ENCODE data around the gene APRT. TPM values are rescaled to one million over a fixed set of nuclear protein-coding genes. Genes with fewer than 3 reads are reported as not detected.

APRT gene
- total RNA-seq, 4 donors from 2014 or later, result 32.5 to 82.2 (median 56.3) TPM

DNA sequence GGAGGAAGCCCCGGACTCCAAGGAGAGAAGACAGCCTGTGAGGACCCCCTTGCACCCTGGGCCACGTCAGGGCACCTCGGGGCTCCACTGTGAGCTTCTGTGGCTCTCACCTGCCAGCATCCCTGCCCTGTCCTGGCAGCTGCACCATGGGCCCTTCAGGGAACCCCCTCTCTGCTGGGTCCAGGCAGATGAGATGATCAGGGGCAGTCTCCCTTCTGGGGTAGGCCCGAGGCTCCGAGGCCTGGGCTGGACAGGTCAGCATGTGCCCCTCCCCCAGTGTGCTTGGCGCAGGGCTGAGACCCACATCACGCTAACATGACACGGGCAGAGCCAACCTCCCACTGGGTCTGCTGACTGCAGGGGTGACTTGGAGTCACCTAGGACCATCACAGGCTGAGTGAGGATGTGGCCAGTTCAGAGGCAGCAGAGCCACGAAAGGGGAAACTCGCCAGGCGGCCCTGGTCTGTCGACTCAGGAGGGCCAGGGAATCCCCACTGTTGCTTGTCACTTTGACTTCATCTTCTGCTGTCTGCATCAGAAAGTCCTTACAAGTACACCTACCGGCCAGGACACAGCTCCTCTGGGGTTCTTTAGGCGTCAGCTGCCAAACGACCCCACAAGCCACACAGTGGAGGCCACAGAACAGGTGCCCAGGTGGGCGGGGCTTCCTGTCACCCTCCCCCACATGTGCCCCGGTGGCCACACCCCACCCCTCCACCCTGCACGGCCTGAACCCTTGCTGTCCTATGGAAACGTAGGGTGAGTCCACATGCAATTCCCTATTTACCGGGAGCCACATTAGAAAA is 42.8 kb upstream of the APRT start:
- TF ChIP-seq CTCF (IDR thresholded peaks at IDR 0.05) (no peak), POLR2A (IDR thresholded peaks at IDR 0.05) (no peak)
- peaks cover 0 to 17% of the 10 kb centered on the region in 2 donors for H3K4me1 ChIP-seq

DNA sequence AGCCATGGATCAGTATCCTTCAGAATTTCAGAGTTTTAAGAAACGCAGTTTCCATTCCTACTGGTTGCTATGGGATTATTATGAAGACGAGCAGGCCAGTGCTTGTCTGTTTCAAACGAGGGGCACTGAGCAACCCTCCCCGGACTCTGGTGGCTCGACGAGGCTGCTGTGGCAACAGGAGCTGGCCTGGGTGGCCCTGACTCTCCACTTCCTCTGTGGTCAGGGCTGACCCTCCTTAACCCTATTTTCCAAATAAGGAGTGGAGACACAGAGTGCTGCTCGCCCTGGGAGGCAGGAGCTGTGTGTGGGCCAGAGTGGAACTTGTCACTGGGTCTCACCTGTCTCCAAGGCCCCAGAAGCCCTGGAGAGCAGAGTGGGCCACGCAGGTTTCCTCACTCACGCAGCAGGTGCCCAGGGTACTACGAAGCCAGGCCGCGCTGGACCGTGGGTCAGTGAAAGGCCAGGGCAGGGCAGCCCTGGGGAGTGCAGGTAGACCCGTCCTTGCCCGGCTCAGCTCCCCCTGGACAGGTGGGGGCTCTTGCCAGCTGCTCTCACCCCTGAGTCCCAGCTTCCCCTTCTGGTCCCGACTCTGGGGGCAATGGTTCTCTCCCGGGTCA is 41.7 kb upstream of the APRT start:
- TF ChIP-seq POLR2A (IDR thresholded peaks at IDR 0.05) (no peak), CTCF (IDR thresholded peaks at IDR 0.05) (no peak)
- no peaks in the 10 kb centered on the region for H3K9me3 ChIP-seq
- no peak for DNase-seq

More for the DNA sequence above, 42.8 kb upstream of the APRT start:
- Histone ChIP-seq H3K27me3 (no peaks in the 10 kb centered on the region), H3K4me3 (no peak overlapping the region), H3K9me3 (no peaks in the 10 kb centered on the region), H3K36me3 (no peaks in the 10 kb centered on the region), H3K27ac (no peak overlapping the region)
- intact Hi-C loops (cut with DNase I; ENCODE audit: low total_unique reads), result no loop called here
- DNase-seq, result no peak

GRCh38 chr16:88851616-88852015 is 39.9 kb upstream of the APRT start:
- intact Hi-C loops (cut with DNase I; ENCODE audit: low total_unique reads), result no loop called here
- H3K9me3 ChIP-seq, result no peaks in the 10 kb centered on the region
- H3K4me1 ChIP-seq, result peaks cover 0 to 8% of the 10 kb centered on the region in 2 donors
- DNase-seq, result no peak
- H3K4me3 ChIP-seq, result no peak overlapping the region
- H3K27me3 ChIP-seq, result no peaks in the 10 kb centered on the region
- no peak overlapping the region for H3K27ac ChIP-seq
- TF ChIP-seq POLR2A (IDR thresholded peaks at IDR 0.05), result no peak
- no peak for TF ChIP-seq CTCF (IDR thresholded peaks at IDR 0.05)
- H3K36me3 ChIP-seq, result no peaks in the 10 kb centered on the region

More for the DNA sequence above, 41.7 kb upstream of the APRT start:
- intact Hi-C loops (cut with DNase I; ENCODE audit: low total_unique reads), result no loop called here
- Histone ChIP-seq H3K4me3 (no peak overlapping the region), H3K4me1 (peaks cover 0 to 14% of the 10 kb centered on the region in 2 donors), H3K27ac (no peak overlapping the region), H3K36me3 (no peaks in the 10 kb centered on the region), H3K27me3 (no peaks in the 10 kb centered on the region)

DNA sequence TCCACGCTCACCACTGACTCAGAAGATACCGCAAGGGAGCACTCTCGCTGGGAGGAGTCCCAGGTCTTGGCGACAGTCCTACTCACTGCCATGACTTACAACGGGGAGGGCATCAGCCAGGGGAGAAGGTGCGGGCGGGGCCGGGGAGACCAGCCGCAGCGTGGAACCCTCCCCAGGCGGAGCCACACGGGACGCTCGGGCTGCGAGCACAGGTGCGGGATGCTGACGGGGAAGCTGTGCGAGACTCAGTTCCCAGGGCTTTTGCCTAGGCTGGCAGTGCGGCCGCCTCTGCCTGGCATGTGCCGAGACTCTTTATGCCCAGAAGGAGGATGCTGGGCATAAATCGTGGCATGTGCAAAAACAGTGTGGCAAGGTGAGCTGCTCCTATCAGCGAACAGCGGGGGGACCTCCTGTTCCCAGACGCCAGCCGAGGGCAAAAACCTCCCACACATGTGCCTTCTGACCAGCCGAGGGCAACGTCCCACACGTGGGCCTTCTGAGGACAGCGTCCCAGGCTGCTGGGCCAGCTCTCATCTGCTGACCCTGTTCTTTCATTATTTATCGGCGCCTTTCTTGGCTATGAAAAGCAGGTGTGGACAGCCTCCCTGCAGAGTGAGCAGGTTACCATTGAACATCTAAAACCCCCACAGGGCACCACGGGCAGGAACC is 38.9 kb upstream of the APRT start:
- TF ChIP-seq POLR2A (IDR thresholded peaks at IDR 0.05) (no peak), CTCF (IDR thresholded peaks at IDR 0.05) (no peak)
- Histone ChIP-seq H3K27me3 (no peaks in the 10 kb centered on the region), H3K36me3 (no peaks in the 10 kb centered on the region), H3K27ac (no peak overlapping the region), H3K9me3 (no peaks in the 10 kb centered on the region), H3K4me3 (no peak overlapping the region), H3K4me1 (peaks cover 0 to under 1% of the 10 kb centered on the region in 2 donors)
- intact Hi-C loops (cut with DNase I; ENCODE audit: low total_unique reads), result no loop called here
- no peak for DNase-seq

DNA sequence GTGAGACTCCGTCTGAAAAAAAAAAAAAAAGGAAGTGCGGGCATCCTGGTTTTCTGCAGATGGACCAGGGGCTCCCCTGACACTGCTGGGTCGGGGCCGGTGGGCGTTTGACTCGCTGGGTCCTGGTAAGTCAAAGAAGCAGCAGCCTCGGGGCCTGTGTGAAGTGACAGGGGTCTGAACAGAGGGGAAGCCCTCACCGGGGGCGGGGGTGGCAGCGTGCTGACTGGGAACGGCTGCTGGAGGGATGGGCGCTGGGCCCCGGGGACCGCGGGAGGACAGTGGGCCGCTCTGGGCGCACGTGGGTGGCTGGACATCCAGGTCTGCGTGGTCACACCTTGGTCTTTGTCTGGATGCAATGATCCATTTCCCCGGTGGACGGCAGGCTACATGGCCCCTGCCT is 36.8 kb upstream of the APRT start:
- Histone ChIP-seq H3K27me3 (no peaks in the 10 kb centered on the region), H3K36me3 (no peaks in the 10 kb centered on the region), H3K27ac (no peak overlapping the region), H3K4me3 (no peak overlapping the region), H3K9me3 (no peaks in the 10 kb centered on the region), H3K4me1 (no peaks in the 10 kb centered on the region)
- TF ChIP-seq POLR2A (IDR thresholded peaks at IDR 0.05), result no peak
- no peak for TF ChIP-seq CTCF (IDR thresholded peaks at IDR 0.05)
- no peak for DNase-seq
- intact Hi-C loops (cut with DNase I; ENCODE audit: low total_unique reads), result no loop called here

All from uterus (tissue), 4 donors.